Body of pancreas (tissue), 4 donors: Measurements from ENCODE around the gene C2orf81.

Experiments
- POLR2A ChIP-seq, 3 donors: fragments of 450-650 bp; IDR thresholded peaks; one replicate each; pipeline ENCODE4 v1.6.1; 2016; ENCODE audit warnings: antibody characterized with exemption in 3 of 3, mild to moderate bottlenecking in 2 of 3
- TF ChIP-seq, protein P1 (sequence below), 7 experiments: fragments of 450-650 bp in 4 of 7; fragments of 200-600 bp in 3 of 7; sonication (generic) in 3 of 7; IDR thresholded peaks; one replicate each; pipeline ENCODE4 v1.5.1; 2016 to 2019; ENCODE audit warnings: antibody characterized with exemption in 7 of 7

- TF ChIP-seq, protein P1, sequence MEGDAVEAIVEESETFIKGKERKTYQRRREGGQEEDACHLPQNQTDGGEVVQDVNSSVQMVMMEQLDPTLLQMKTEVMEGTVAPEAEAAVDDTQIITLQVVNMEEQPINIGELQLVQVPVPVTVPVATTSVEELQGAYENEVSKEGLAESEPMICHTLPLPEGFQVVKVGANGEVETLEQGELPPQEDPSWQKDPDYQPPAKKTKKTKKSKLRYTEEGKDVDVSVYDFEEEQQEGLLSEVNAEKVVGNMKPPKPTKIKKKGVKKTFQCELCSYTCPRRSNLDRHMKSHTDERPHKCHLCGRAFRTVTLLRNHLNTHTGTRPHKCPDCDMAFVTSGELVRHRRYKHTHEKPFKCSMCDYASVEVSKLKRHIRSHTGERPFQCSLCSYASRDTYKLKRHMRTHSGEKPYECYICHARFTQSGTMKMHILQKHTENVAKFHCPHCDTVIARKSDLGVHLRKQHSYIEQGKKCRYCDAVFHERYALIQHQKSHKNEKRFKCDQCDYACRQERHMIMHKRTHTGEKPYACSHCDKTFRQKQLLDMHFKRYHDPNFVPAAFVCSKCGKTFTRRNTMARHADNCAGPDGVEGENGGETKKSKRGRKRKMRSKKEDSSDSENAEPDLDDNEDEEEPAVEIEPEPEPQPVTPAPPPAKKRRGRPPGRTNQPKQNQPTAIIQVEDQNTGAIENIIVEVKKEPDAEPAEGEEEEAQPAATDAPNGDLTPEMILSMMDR (IDR thresholded peaks at IDR 0.05), result no peak
- no peak for TF ChIP-seq POLR2A (IDR thresholded peaks at IDR 0.05)
Measured at GRCh38 chr2:74390606-74391005, 30.8 kb downstream of the C2orf81 start.
